SK-N-SH (cell line): Measurements from ENCODE around the gene IL12B. TPM values are rescaled to one million over a fixed set of nuclear protein-coding genes. Genes with fewer than 3 reads are reported as not detected.

Experiments used
- CTCF ChIA-PET: fragments of 300-600, 350-600 bp; formaldehyde crosslinking; extraction: SDS; loops from one replicate; lab custom pipeline; 2021; lab: Yijun Ruan, JAX
- POLR2A ChIA-PET: fragments of 350-600 bp; sonication (Branson Sonifier 250); formaldehyde crosslinking; extraction: SDS; loops from one replicate; lab custom pipeline; 2020; ENCODE audit warnings: antibody characterized with exemption, inconsistent platforms; lab: Yijun Ruan, JAX
- DNase-seq: peaks from one replicate; pipeline ENCODE4 v3.0.0; 2012
- H2AFZ ChIP-seq: fragments of 200-600 bp; sonication (generic); 2 replicates; pipeline ENCODE4 v1.8.1; 2016; ENCODE audit warnings: antibody characterized with exemption, mild to moderate bottlenecking, low read depth
- H3F3A ChIP-seq: fragments of 200-600 bp; sonication (generic); replicated peaks from 2 replicates; pipeline ENCODE3; 2016; ENCODE audit warnings: antibody characterized with exemption, mild to moderate bottlenecking; ENCODE audit not compliant: insufficient read depth
- H3K27ac ChIP-seq, 2 experiments: fragments of 200-500 bp in 1 of 2; fragments of 200-600 bp in 1 of 2; sonication (Bioruptor generic) in 1 of 2; sonication (generic), shearing (Covaris generic) in 1 of 2; 2 replicates each; pipeline versions ENCODE4 v1.5.1 to v1.6.1; 2014 to 2016; ENCODE audit warnings: low read depth in 2 of 2, inconsistent platforms in 1 of 2, low read length in 1 of 2, mild to moderate bottlenecking in 1 of 2, mixed read lengths in 1 of 2
- H3K27me3 ChIP-seq: fragments of 200-600 bp; sonication (generic), shearing (Covaris generic); 2 replicates; pipeline ENCODE4 v1.6.1; 2016; ENCODE audit warnings: mixed run types; ENCODE audit not compliant: insufficient read depth
- H3K36me3 ChIP-seq, 2 experiments: fragments of 200-500 bp in 1 of 2; fragments of 200-600 bp in 1 of 2; sonication (Bioruptor generic) in 1 of 2; sonication (generic) in 1 of 2; replicated peaks in 1 of 2; 2 replicates each; pipeline versions ENCODE3 to v1.5.1; 2014 to 2016; ENCODE audit warnings: low read length in 1 of 2, mild to moderate bottlenecking in 1 of 2; ENCODE audit not compliant: insufficient read depth in 2 of 2, control insufficient read depth in 1 of 2
- H3K4me1 ChIP-seq, 2 experiments: fragments of 200-500 bp in 1 of 2; fragments of 200-600 bp in 1 of 2; sonication (Bioruptor generic) in 1 of 2; sonication (generic), shearing (Covaris generic) in 1 of 2; 2 replicates each; pipeline versions ENCODE4 v1.5.1 to v1.6.1; 2014 to 2016; ENCODE audit warnings: low read depth in 1 of 2, low read length in 1 of 2, mixed run types in 1 of 2; ENCODE audit not compliant: insufficient read depth in 2 of 2, control insufficient read depth in 1 of 2
- H3K4me2 ChIP-seq: fragments of 200-600 bp; sonication (generic), shearing (Covaris generic); 2 replicates; pipeline ENCODE4 v1.6.1; 2017; ENCODE audit warnings: mixed run types
- H3K4me3 ChIP-seq, 2 experiments: fragments of 200-500 bp in 1 of 2; fragments of 200-600 bp in 1 of 2; sonication (Bioruptor generic) in 1 of 2; sonication (generic), shearing (Covaris generic) in 1 of 2; 2 replicates each; pipeline versions ENCODE4 v1.5.1 to v1.8.1; 2014 to 2016; ENCODE audit warnings: low read depth in 2 of 2, inconsistent platforms in 1 of 2, low read length in 1 of 2, mild to moderate bottlenecking in 1 of 2, mixed read lengths in 1 of 2, moderate library complexity in 1 of 2
- H3K79me2 ChIP-seq: fragments of 200-600 bp; sonication (generic); 2 replicates; pipeline ENCODE4 v1.8.1; 2017; ENCODE audit warnings: mild to moderate bottlenecking; ENCODE audit not compliant: insufficient read depth
- H3K9ac ChIP-seq: fragments of 200-600 bp; sonication (generic); 2 replicates; pipeline ENCODE4 v1.6.1; 2017; ENCODE audit warnings: mixed run types
- H3K9me2 ChIP-seq: fragments of 200-600 bp; sonication (generic); 2 replicates; pipeline ENCODE4 v1.6.1; 2017; ENCODE audit warnings: mixed run types
- H3K9me3 ChIP-seq: fragments of 200-600 bp; sonication (generic); 2 replicates; pipeline ENCODE4 v1.6.1; 2017; ENCODE audit warnings: mixed run types, mild to moderate bottlenecking, moderate library complexity
- H4K20me1 ChIP-seq: fragments of 200-600 bp; sonication (generic); 2 replicates; pipeline ENCODE4 v1.6.1; 2017; ENCODE audit warnings: mild to moderate bottlenecking, mixed run types; ENCODE audit not compliant: insufficient read depth
- CHD2 ChIP-seq: fragments of 150-350 bp; IDR thresholded peaks from 2 replicates; pipeline ENCODE4 v1.6.1; 2018; ENCODE audit warnings: low read length; ENCODE audit not compliant: partially characterized antibody
- ELF1 ChIP-seq: IDR thresholded peaks from 2 replicates; pipeline ENCODE4 v1.4.0; 2012
- FOSL2 ChIP-seq: IDR thresholded peaks from 2 replicates; pipeline ENCODE4 v1.4.0; 2012; ENCODE audit warnings: low read depth, mild to moderate bottlenecking, moderate library complexity, borderline replicate concordance
- GABPA ChIP-seq: IDR thresholded peaks from 2 replicates; pipeline ENCODE4 v1.4.0; 2012; ENCODE audit warnings: low read depth, mild to moderate bottlenecking
- GATA2 ChIP-seq: sonication (generic); formaldehyde crosslinking; IDR thresholded peaks from 2 replicates; pipeline ENCODE4 v1.5.0; 2020; ENCODE audit warnings: mild to moderate bottlenecking, missing genetic modification reagents
- JUND ChIP-seq: IDR thresholded peaks from 2 replicates; pipeline ENCODE4 v1.4.0; 2012
- MEF2A ChIP-seq: IDR thresholded peaks from 2 replicates; pipeline ENCODE4 v1.4.0; 2012; ENCODE audit warnings: low read depth, borderline replicate concordance
- NFIC ChIP-seq: IDR thresholded peaks from 2 replicates; pipeline ENCODE4 v1.4.0; 2012; ENCODE audit warnings: borderline replicate concordance
- POLR2AphosphoS5 ChIP-seq: IDR thresholded peaks from 2 replicates; pipeline ENCODE4 v1.6.1; 2012; ENCODE audit warnings: low read depth, low read length
- RAD21 ChIP-seq: IDR thresholded peaks from 2 replicates; pipeline ENCODE4 v1.6.1; 2012; ENCODE audit warnings: mild to moderate bottlenecking, low read length
- RCOR1 ChIP-seq: fragments of 150-350 bp; IDR thresholded peaks from 2 replicates; pipeline ENCODE4 v1.6.1; 2017; ENCODE audit warnings: antibody characterized with exemption, low read length
- SMC3 ChIP-seq: IDR thresholded peaks from 2 replicates; pipeline ENCODE4 v1.6.1; 2012; ENCODE audit warnings: low read depth, low read length, improper control_type of control experiment
- TAF1 ChIP-seq: IDR thresholded peaks from 2 replicates; pipeline ENCODE4 v1.6.1; 2012; ENCODE audit warnings: low read depth, mild to moderate bottlenecking, low read length, moderate library complexity, borderline replicate concordance
- TEAD4 ChIP-seq: IDR thresholded peaks from 2 replicates; pipeline ENCODE4 v1.4.0; 2012; ENCODE audit warnings: mild to moderate bottlenecking, borderline replicate concordance; ENCODE audit not compliant: insufficient read depth
- WGBS: methylation state at CpG from one replicate; pipeline ENCODE4 v1.1.6; 2017; ENCODE audit warnings: low lambda C conversion rate; 5-methylcytosine and 5-hydroxymethylcytosine counted together
- polyA plus RNA-seq, 3 experiments: library from polyadenylated mRNA; depleted of rRNA; stranded (reverse); fragments of >200 nt; gene quantifications; 2 replicates each; pipeline ENCODE4 v1.2.3, GENCODE V29; 2012
- TF ChIP-seq, protein P1 (sequence below): fragments of 200-600 bp; sonication (generic); IDR thresholded peaks from 2 replicates; pipeline ENCODE4 v1.6.1; 2017; ENCODE audit warnings: antibody characterized with exemption, mild to moderate bottlenecking, moderate library complexity
- TF ChIP-seq, protein P2 (sequence below): IDR thresholded peaks from 2 replicates; pipeline ENCODE4; 2012
- TF ChIP-seq, protein P3 (sequence below): IDR thresholded peaks from 2 replicates; pipeline ENCODE4 v1.6.1; 2012; ENCODE audit warnings: mild to moderate bottlenecking, low read depth, low read length, moderate library complexity

IL12B gene
- polyA plus RNA-seq, 1 of the 3 experiments (the other 2 are of a cell fraction), result not detected

DNA sequence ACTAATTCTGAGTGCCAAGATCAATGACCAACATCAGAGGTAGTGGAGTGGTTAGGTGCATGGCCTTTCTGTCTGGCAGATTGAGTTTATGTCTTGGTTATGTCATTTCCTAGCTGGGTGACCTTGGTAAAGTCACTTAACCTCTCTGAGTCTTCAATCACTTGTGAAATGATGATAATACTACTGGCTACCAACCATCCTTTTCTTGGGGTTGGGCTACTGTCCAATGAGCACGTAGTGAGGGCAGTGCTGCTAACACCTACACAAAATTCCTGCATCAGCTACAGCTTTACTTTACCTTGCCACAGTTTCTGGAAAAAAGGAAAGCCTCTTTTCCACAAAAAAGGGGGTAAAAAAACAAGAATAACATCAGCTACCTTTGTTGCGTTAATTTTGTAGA is 12.4 kb downstream of the IL12B start:
- Histone ChIP-seq H4K20me1 (no peaks in the 10 kb centered on the region), H3K27ac (no peak overlapping the region), H3K36me3 (no peaks in the 10 kb centered on the region)
- no peak for DNase-seq
- TF ChIP-seq ELF1, result no peak
- TF ChIP-seq GATA2, result no peak
- TF ChIP-seq, protein P1, sequence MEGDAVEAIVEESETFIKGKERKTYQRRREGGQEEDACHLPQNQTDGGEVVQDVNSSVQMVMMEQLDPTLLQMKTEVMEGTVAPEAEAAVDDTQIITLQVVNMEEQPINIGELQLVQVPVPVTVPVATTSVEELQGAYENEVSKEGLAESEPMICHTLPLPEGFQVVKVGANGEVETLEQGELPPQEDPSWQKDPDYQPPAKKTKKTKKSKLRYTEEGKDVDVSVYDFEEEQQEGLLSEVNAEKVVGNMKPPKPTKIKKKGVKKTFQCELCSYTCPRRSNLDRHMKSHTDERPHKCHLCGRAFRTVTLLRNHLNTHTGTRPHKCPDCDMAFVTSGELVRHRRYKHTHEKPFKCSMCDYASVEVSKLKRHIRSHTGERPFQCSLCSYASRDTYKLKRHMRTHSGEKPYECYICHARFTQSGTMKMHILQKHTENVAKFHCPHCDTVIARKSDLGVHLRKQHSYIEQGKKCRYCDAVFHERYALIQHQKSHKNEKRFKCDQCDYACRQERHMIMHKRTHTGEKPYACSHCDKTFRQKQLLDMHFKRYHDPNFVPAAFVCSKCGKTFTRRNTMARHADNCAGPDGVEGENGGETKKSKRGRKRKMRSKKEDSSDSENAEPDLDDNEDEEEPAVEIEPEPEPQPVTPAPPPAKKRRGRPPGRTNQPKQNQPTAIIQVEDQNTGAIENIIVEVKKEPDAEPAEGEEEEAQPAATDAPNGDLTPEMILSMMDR, result no peak
- TF ChIP-seq TEAD4, result no peak
- TF ChIP-seq CHD2, result no peak
- no peak for TF ChIP-seq GABPA
- TF ChIP-seq, protein P2, sequence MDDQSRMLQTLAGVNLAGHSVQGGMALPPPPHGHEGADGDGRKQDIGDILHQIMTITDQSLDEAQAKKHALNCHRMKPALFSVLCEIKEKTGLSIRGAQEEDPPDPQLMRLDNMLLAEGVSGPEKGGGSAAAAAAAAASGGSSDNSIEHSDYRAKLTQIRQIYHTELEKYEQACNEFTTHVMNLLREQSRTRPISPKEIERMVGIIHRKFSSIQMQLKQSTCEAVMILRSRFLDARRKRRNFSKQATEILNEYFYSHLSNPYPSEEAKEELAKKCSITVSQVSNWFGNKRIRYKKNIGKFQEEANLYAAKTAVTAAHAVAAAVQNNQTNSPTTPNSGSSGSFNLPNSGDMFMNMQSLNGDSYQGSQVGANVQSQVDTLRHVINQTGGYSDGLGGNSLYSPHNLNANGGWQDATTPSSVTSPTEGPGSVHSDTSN, result no peak
- no peak for TF ChIP-seq JUND
- TF ChIP-seq POLR2AphosphoS5, result no peak
- no peak for TF ChIP-seq SMC3
- no peak for TF ChIP-seq RAD21
- no peak for TF ChIP-seq TAF1
- TF ChIP-seq NFIC, result no peak
- TF ChIP-seq, all 33 proteins: peak for 0
- Histone ChIP-seq H3K27me3 (peaks cover 4% of the 10 kb centered on the region; the same call in 1 of the 2 replicates), H3K4me2 (no peak overlapping the region), H3K4me1 (peaks cover 0 to 15% of the 10 kb centered on the region in 2 experiments; a peak in 2 of 4 replicates), H3K9me3 (no peaks in the 10 kb centered on the region), H2AFZ (no peak overlapping the region), H3K4me3 (no peak overlapping the region), H3K9me2 (no peaks in the 10 kb centered on the region), H3F3A (no peaks in the 10 kb centered on the region), H3K9ac (no peak overlapping the region), H3K79me2 (no peaks in the 10 kb centered on the region)
- CTCF ChIA-PET, result interaction anchor here (1.0 to 7.2 kb wide), 12 partner anchors 8 to 161 kb away, joined by 3 to 71 read pairs (median 12); partner anchors contain the start of gene IL12B
- WGBS, result 57% methylated on average over 2 of the region's 2 CpGs
- POLR2A ChIA-PET, result no interaction called here

DNA sequence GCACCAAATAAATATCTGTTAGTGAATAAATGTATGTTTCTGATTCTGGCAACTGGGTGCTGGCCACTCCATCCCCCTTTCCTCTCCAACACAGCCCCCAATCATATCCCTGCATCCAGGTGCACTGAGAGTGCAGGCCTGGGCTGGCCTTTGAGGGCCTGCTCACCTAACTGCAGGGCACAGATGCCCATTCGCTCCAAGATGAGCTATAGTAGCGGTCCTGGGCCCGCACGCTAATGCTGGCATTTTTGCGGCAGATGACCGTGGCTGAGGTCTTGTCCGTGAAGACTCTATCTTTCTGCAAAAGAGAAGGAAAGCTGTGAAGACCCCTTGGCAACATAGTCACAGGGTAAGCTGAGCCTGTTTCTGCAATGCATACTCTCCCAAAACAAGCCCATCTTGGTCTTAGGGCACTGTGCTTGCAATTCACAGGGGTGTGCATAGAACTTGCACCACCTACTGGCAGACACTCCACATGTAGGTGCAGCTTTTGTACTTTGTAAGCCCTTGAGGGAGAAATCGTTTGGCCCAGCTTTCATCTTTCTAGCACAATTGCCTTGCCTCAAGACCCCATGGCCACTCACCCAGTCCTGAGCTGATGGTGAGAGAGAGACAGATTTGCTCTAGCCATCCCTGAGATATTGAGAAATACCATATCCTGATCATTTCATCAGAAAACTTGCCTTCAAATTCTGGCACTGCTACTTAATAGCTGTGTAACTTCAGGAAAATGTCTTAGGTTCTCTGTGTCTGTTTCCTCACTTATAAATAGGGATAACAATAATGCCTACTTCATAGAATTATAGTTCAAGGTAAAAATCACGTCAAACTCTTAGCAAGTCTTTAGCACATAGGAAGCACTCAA is 13.5 kb downstream of the IL12B start:
- no peaks in the 10 kb centered on the region for H3K36me3 ChIP-seq
- no peak overlapping the region for H2AFZ ChIP-seq
- H3K4me2 ChIP-seq, result no peak overlapping the region
- H3K9me2 ChIP-seq, result no peaks in the 10 kb centered on the region
- H3K9me3 ChIP-seq, result no peaks in the 10 kb centered on the region
- POLR2A ChIA-PET, result interaction anchor here (0.6 to 0.8 kb wide), 2 partner anchors 89 to 161 kb away, joined by 3 read pairs; no protein-coding TSS in a partner anchor
- no peak overlapping the region for H3K27ac ChIP-seq
- peaks cover 4% of the 10 kb centered on the region; the same call in 1 of the 2 replicates for H3K27me3 ChIP-seq
- H3K9ac ChIP-seq, result no peak overlapping the region
- 77% methylated on average over 9 of the region's 9 CpGs for WGBS
- CTCF ChIA-PET, result interaction anchor here (0.7 to 7.2 kb wide), 29 partner anchors 9 to 646 kb away, joined by 3 to 71 read pairs (median 4); partner anchors contain the start of gene IL12B
- no peaks in the 10 kb centered on the region for H3F3A ChIP-seq
- no peaks in the 10 kb centered on the region for H3K79me2 ChIP-seq
- peak; percentile 66 for DNase-seq
- no peaks in the 10 kb centered on the region for H4K20me1 ChIP-seq
- peaks cover 0 to 15% of the 10 kb centered on the region in 2 experiments; a peak in 2 of 4 replicates for H3K4me1 ChIP-seq
- no peak overlapping the region for H3K4me3 ChIP-seq
- no peak for TF ChIP-seq RCOR1
- TF ChIP-seq SMC3, result peak; percentile 82
- TF ChIP-seq GABPA, result no peak
- TF ChIP-seq TAF1, result no peak
- no peak for TF ChIP-seq FOSL2
- TF ChIP-seq RAD21, result peak; percentile 76
- no peak for TF ChIP-seq TEAD4
- TF ChIP-seq, protein P3, sequence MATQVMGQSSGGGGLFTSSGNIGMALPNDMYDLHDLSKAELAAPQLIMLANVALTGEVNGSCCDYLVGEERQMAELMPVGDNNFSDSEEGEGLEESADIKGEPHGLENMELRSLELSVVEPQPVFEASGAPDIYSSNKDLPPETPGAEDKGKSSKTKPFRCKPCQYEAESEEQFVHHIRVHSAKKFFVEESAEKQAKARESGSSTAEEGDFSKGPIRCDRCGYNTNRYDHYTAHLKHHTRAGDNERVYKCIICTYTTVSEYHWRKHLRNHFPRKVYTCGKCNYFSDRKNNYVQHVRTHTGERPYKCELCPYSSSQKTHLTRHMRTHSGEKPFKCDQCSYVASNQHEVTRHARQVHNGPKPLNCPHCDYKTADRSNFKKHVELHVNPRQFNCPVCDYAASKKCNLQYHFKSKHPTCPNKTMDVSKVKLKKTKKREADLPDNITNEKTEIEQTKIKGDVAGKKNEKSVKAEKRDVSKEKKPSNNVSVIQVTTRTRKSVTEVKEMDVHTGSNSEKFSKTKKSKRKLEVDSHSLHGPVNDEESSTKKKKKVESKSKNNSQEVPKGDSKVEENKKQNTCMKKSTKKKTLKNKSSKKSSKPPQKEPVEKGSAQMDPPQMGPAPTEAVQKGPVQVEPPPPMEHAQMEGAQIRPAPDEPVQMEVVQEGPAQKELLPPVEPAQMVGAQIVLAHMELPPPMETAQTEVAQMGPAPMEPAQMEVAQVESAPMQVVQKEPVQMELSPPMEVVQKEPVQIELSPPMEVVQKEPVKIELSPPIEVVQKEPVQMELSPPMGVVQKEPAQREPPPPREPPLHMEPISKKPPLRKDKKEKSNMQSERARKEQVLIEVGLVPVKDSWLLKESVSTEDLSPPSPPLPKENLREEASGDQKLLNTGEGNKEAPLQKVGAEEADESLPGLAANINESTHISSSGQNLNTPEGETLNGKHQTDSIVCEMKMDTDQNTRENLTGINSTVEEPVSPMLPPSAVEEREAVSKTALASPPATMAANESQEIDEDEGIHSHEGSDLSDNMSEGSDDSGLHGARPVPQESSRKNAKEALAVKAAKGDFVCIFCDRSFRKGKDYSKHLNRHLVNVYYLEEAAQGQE, result no peak
- no peak for TF ChIP-seq MEF2A
